OCI-LY7 (cell line): ENCODE data around the gene TRAM2. TPM values are rescaled to one million over a fixed set of nuclear protein-coding genes. Genes with fewer than 3 reads are reported as not detected.

ENCODE experiments used
- BruUV-seq: library from RNA; stranded (reverse); fragments of 400-500 nt; replicated peaks from 2 replicates; lab custom pipeline; 2021; lab: Mats Ljungman, UMichigan
- CTCF ChIA-PET: fragments of 300-600 bp; sonication (Branson Sonifier 250); formaldehyde crosslinking; loops from one replicate; lab custom pipeline; 2022; ENCODE audit warnings: antibody characterized with exemption; ENCODE audit not compliant: unreplicated experiment; lab: Charles Lee
- POLR2A ChIA-PET: fragments of 300-600 bp; sonication (Branson Sonifier 250); formaldehyde crosslinking; loops from one replicate; lab custom pipeline; 2022; ENCODE audit warnings: antibody characterized with exemption; lab: Charles Lee
- DNase-seq: peaks from one replicate; pipeline ENCODE4 v3.0.0-alpha.2; 2015; ENCODE audit warnings: low spot score
- H2AFZ ChIP-seq: fragments of 200-600 bp; sonication (generic), shearing (Covaris generic); 2 replicates; pipeline ENCODE4 v1.6.1; 2014; ENCODE audit warnings: mild to moderate bottlenecking, antibody characterized with exemption, low read length, moderate library complexity
- H3K27ac ChIP-seq: fragments of 200-600 bp; sonication (generic); 2 replicates; pipeline ENCODE4 v1.5.1; 2014; ENCODE audit warnings: mixed run types, low read depth, mild to moderate bottlenecking, moderate library complexity, low read length, inconsistent platforms; ENCODE audit not compliant: poor library complexity, severe bottlenecking
- H3K36me3 ChIP-seq: fragments of 200-600 bp; sonication (generic); 2 replicates; pipeline ENCODE4 v1.6.1; 2014; ENCODE audit warnings: mild to moderate bottlenecking, antibody characterized with exemption, low read length, moderate library complexity, mixed read lengths; ENCODE audit not compliant: insufficient read depth
- H3K4me1 ChIP-seq: fragments of 200-600 bp; sonication (generic); 2 replicates; pipeline ENCODE4 v1.5.1; 2014; ENCODE audit warnings: mild to moderate bottlenecking, low read length; ENCODE audit not compliant: insufficient read depth, poor library complexity, severe bottlenecking
- H3K4me2 ChIP-seq: fragments of 200-600 bp; sonication (generic); 2 replicates; pipeline ENCODE4 v1.6.1; 2014; ENCODE audit warnings: mild to moderate bottlenecking, low read length
- H3K4me3 ChIP-seq: fragments of 200-600 bp; sonication (generic); 2 replicates; pipeline ENCODE4 v1.5.1; 2014; ENCODE audit warnings: mild to moderate bottlenecking, low read depth, low read length; ENCODE audit not compliant: poor library complexity, severe bottlenecking
- H3K79me2 ChIP-seq: fragments of 200-600 bp; sonication (generic); 2 replicates; pipeline ENCODE4 v1.6.1; 2016; ENCODE audit warnings: low read depth, mild to moderate bottlenecking, low read length, moderate library complexity, mixed read lengths; ENCODE audit not compliant: insufficient read depth
- H3K9me2 ChIP-seq: fragments of 200-600 bp; sonication (generic); 2 replicates; pipeline ENCODE4 v1.6.1; 2016; ENCODE audit warnings: mild to moderate bottlenecking, low read length, mixed read lengths; ENCODE audit not compliant: insufficient read depth
- H3K9me3 ChIP-seq: fragments of 200-600 bp; sonication (generic); 2 replicates; pipeline ENCODE4 v1.6.1; 2014; ENCODE audit warnings: mild to moderate bottlenecking, mixed run types, low read length, mixed read lengths
- H4K20me1 ChIP-seq: fragments of 200-600 bp; sonication (generic); 2 replicates; pipeline ENCODE4 v1.6.1; 2014; ENCODE audit warnings: mild to moderate bottlenecking, antibody characterized with exemption, low read length, moderate library complexity, mixed read lengths; ENCODE audit not compliant: insufficient read depth
- EZH2phosphoT487 ChIP-seq: fragments of 200-600 bp; sonication (generic); IDR thresholded peaks from 2 replicates; pipeline ENCODE4 v1.6.1; 2018; ENCODE audit warnings: low read depth, borderline replicate concordance, mild to moderate bottlenecking, mixed run types, antibody characterized with exemption, low read length, moderate library complexity, mixed read lengths
- intact Hi-C: fragments of 100-400 bp; cut with micrococcal nuclease; formaldehyde crosslinking; loops from one replicate; pipeline ENCODE4 v1.10.0; 2022; ENCODE audit not compliant: unreplicated experiment
- total RNA-seq, 2 experiments: library from RNA; depleted of rRNA in 1 of 2; stranded (reverse); fragments of >200 nt in 1 of 2; shearing (Covaris generic) in 1 of 2; gene quantifications; 2 replicates each; pipeline ENCODE4 v1.2.3, GENCODE V29; 2014 to 2022
- TF ChIP-seq, protein P1 (sequence below): fragments of 200-600 bp; sonication (generic); conservative IDR thresholded peaks from 2 replicates; pipeline ENCODE4 v1.5.1; 2014; ENCODE audit warnings: mild to moderate bottlenecking, antibody characterized with exemption, low read length, moderate library complexity, mixed read lengths

The TRAM2 gene
- total RNA-seq, 2 experiments from 2014 or later: 19.3 to 38.2 TPM

DNA sequence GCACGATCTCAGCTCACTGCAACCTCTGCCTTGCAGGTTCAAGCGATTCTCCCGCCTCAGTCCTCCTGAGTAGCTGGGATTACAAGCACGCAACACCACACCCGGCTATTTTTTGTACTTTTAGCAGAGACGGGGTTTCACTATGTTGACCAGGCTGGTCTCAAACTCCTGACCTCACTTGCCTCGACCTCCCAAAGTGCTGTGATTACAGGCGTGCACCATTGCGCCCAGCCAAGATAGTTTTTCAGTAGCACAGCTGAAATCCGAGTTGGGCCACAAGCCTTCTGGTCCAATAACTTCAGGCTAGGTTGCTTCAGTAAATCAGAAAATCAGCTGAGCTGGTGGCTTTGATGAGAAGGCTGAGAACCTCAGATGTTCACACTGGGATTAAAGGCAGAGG, 65.7 kb downstream of the TRAM2 start:
- no peak overlapping the region for H3K4me2 ChIP-seq
- peaks cover 4% of the 10 kb centered on the region for H3K4me1 ChIP-seq
- peaks cover 97% of the 10 kb centered on the region for H3K36me3 ChIP-seq
- no peak for TF ChIP-seq EZH2phosphoT487
- TF ChIP-seq, protein P1, sequence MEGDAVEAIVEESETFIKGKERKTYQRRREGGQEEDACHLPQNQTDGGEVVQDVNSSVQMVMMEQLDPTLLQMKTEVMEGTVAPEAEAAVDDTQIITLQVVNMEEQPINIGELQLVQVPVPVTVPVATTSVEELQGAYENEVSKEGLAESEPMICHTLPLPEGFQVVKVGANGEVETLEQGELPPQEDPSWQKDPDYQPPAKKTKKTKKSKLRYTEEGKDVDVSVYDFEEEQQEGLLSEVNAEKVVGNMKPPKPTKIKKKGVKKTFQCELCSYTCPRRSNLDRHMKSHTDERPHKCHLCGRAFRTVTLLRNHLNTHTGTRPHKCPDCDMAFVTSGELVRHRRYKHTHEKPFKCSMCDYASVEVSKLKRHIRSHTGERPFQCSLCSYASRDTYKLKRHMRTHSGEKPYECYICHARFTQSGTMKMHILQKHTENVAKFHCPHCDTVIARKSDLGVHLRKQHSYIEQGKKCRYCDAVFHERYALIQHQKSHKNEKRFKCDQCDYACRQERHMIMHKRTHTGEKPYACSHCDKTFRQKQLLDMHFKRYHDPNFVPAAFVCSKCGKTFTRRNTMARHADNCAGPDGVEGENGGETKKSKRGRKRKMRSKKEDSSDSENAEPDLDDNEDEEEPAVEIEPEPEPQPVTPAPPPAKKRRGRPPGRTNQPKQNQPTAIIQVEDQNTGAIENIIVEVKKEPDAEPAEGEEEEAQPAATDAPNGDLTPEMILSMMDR: no peak
- intact Hi-C loops: no loop called here
- no peak overlapping the region for H2AFZ ChIP-seq
- CTCF ChIA-PET: no interaction called here
- no peaks in the 10 kb centered on the region for H4K20me1 ChIP-seq
- no peaks in the 10 kb centered on the region for H3K9me3 ChIP-seq
- H3K27ac ChIP-seq: no peak overlapping the region
- H3K79me2 ChIP-seq: no peaks in the 10 kb centered on the region
- POLR2A ChIA-PET: interaction anchor here (1.1 to 2.5 kb wide), 2 partner anchors 11 to 12 kb away, joined by 3 to 8 read pairs; no protein-coding TSS in a partner anchor
- no peaks in the 10 kb centered on the region for H3K9me2 ChIP-seq
- no peak for DNase-seq
- no TSS peak for BruUV-seq
- H3K4me3 ChIP-seq: no peak overlapping the region

DNA sequence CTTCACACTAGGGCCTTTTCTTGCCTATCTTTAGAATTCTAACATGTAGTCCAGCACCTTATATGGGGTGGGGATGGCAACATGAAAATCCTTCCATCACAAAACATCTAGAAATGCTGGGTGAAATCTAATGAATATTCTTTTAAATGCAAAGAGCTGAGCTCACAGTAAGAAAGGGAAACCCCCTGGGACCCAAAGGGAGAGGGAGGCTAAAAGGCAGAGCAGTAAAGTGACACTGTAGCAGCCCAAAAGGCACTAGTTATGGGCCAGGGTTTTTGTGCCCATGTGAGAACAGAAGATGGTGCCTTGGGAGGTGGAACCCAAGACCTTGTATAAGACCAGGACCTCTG, 66.7 kb downstream of the TRAM2 start:
- Histone ChIP-seq H3K4me2 (no peak overlapping the region), H3K4me1 (peaks cover 4% of the 10 kb centered on the region), H3K27ac (no peak overlapping the region)

More for the DNA sequence above, 66.7 kb downstream of the TRAM2 start:
- no peak for TF ChIP-seq EZH2phosphoT487
- TF ChIP-seq, protein P1: no peak
- Histone ChIP-seq H2AFZ (no peak overlapping the region), H3K79me2 (no peaks in the 10 kb centered on the region), H3K36me3 (peaks cover 92% of the 10 kb centered on the region), H3K4me3 (no peak overlapping the region), H4K20me1 (no peaks in the 10 kb centered on the region), H3K9me2 (no peaks in the 10 kb centered on the region), H3K9me3 (no peaks in the 10 kb centered on the region)
- ChIA-PET CTCF (no interaction called here), POLR2A (interaction anchor here (0.7 to 1.1 kb wide), 2 partner anchors 11 to 12 kb away, joined by 3 read pairs; no protein-coding TSS in a partner anchor)
- BruUV-seq: no TSS peak
- DNase-seq: no peak
- intact Hi-C loops: no loop called here
